GM15510 (cell line): Measurements from ENCODE around the gene SMCO4.

ENCODE experiments used
- POLR2A ChIP-seq: IDR thresholded peaks from 3 replicates; pipeline ENCODE4 v1.6.1; 2011; ENCODE audit warnings: borderline replicate concordance; ENCODE audit not compliant: insufficient read length; ENCODE audit errors: extremely low read depth

Gene SMCO4

DNA sequence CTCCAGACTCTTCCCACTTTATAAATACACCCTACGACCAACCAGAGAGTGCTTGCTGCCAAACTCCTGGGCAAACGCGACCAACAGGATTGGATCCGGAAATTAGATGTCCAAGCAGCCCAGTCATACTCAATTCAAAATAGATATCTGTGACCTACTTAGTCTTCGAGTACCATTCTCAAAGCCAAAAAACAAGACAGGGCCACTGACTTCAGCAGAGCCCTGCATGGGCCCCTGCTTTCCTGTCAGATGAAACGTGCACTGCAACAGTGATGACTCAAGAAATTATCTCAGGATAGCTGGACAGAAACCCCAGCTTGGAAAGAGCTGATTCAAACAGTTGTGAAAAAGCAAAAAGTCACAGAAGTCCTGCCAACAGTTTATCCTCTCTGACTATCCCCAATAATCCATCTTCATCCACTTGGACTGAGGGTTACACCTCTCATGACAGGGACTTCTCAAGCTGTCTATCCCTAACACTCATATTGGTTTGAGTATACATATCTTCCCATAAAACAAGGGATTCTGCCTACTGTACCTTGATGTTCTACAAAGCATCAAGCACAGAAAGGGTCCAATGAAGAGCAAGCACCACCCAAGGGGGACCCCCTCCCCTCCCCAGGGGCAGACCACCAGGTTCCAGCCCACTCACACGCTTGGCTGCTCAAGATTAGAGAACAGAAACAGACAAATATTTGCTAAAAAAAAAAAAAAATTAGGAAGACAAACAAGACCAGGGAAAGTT lies 17.4 kb downstream of the SMCO4 start:
- TF ChIP-seq POLR2A = no peak

GRCh38 chr11:93524858-93525257 lies 18.3 kb downstream of the SMCO4 start:
- no peak for TF ChIP-seq POLR2A

DNA sequence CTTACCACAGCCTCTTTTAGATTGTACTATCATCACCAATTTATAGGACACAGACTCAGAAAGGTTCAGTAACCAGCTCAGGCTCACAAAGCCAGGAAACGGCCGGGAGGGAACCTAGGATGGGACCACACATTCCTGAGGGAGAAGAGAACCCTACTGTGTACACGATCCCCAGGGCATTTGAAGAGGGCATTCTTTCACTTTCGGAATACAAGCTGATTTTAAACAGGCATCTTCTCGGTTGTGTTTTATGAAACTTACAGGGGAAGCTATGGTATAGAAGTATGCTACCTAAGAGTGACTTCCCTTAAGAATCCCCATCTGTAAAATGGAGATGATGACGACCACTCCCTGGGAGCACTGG lies 19.0 kb downstream of the SMCO4 start:
- no peak for TF ChIP-seq POLR2A

DNA sequence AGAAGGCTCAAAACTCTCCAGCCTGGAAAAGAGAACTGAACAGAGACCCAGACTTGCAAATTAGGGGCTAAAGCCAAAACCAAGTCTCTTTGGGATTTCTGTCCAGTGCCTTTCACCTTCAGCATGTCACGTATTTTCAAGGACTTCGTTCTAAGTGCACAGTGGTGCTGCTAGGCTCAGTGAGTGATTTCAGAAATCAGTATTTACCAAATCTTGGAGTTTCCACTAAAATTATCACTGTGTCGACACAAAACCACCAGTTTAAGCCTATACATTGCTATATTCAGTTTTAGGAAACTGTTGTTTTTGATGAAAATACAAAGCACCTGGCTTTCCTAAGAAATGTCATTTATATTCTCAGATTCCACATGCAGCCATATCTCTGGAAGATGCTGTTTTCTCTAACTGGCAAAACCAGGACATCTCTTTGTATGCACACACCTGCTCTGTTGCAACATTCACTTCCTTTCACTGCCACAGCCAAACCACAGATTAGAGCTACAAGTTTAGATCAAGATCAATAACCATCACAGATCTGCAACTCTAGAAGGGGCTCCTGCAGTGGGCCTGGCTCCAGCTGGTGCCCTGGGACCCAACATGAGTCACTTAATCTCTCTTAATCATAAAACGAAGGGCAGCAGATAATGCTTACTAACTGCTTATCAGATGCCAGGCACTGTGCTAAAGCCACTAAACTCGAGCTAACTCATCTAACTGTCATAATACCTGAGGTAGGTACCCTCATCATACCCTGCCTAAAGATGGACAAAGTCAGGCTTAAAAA lies 22.3 kb downstream of the SMCO4 start:
- TF ChIP-seq POLR2A = no peak

GRCh38 chr11:93519179-93519578 lies 24.0 kb downstream of the SMCO4 start:
- no peak for TF ChIP-seq POLR2A

- no peak for TF ChIP-seq POLR2A
Observed at GRCh38 chr11:93518081-93518480, 25.1 kb downstream of the SMCO4 start.

DNA sequence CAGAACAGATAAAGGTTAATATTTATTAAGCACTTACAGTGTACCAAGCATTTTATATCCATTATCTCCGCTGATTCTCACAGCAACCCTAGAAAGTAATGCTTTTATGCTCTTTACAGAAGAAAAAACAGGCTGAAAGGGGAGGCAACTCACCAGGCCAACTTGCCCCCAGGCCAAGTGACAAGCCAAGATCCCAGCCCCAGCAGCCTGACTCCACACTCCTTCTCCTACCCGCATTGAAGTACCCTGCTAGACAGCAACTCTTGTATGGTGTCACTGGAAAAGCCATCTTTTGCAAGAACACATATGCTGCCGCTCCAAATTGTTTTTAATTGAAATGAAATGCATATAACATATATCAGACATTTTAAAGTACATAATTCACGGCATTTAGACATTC lies 25.6 kb downstream of the SMCO4 start:
- TF ChIP-seq POLR2A = no peak

- TF ChIP-seq POLR2A = no peak
Observed at GRCh38 chr11:93517041-93517440, 26.1 kb downstream of the SMCO4 start.

GRCh38 chr11:93515441-93516025 lies 27.7 kb downstream of the SMCO4 start:
- TF ChIP-seq POLR2A = no peak

DNA sequence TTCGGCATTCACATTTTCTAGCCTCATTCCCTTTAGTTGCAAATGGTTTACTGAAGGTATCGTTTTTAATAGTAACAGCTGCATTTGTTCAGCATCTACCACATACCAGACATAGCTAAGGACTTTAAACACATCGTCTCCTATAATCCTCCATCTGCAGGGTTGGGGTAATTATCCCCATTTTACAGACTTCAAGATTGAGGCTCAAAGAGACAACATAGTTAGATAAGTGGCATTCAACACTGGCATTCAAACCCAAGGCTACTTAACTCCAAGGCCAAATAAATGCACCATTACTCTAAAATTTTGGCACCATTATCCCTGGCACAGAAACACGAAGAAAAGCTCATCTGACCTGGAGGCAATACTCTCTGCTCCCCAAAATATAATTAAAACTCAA lies 28.5 kb downstream of the SMCO4 start:
- TF ChIP-seq POLR2A = no peak

DNA sequence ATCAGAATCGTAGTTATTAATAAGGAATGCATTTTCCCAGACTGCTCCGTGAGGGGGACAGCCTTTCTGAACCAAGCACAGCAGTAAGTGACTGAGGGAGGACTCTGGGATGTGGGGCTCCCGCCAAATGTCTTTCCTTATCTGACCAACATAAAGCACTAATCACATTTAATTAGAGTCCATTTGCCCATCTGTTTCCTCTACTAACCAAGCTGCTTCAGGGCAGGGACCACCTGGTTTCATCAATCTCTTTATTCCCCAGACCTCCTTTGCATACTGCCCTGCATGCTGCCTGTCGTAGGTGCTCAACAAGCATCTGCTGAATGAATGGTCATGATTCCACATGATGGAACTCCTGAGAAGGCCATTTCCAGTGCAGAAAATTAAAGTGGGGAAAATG lies 29.4 kb downstream of the SMCO4 start:
- TF ChIP-seq POLR2A = no peak

- no peak for TF ChIP-seq POLR2A
Observed at GRCh38 chr11:93512949-93513667, 30.1 kb downstream of the SMCO4 start.

GRCh38 chr11:93512073-93512475 lies 31.1 kb downstream of the SMCO4 start:
- TF ChIP-seq POLR2A = no peak

DNA sequence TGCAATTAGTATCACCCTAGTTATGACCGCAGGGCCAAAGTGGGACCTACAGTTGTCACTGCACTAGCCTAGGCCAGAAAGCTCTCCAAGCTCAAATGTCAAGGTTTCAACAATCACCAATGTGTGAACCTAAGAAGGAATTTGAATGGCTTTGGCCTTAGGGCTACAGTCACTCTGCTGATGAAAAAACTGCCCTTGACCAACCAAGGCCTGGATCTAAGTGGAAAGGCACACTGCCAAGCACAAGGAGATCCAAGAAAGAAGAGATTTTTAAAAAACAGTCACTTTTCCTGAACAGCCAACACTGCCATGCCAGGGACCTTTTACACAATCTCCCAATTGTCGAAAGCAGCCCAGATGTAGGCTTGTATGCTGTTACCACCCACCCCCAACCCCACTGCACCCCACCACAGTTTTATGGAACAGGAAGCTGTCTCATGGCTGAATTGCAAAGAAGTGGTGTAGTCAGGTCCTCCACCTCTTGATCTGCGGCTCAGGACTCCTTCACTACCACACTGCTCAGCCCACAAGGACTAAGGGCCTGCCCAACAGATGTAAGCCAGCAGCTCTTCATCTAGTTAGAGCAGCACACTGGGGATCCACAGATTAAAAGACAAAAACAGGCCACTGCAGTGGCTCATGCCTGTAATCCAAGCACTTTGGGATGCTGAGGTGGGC lies 32.9 kb downstream of the SMCO4 start:
- no peak for TF ChIP-seq POLR2A
